Activated CD8-positive, alpha-beta T cell treated with anti-CD3 and anti-CD28 coated beads for 36 hours (primary cell): ENCODE measurements around the gene EIPR1. TPM values are rescaled to one million over a fixed set of nuclear protein-coding genes. Genes with fewer than 3 reads are reported as not detected.

Experiments used
- ATAC-seq: fragments of 200-7000 bp; cut with Tn5 transposase; one replicate; pipeline ENCODE4 v1.10.0; 2021; ENCODE audit warnings: mild to moderate bottlenecking, moderate library complexity
- CTCF ChIA-PET: fragments of 350-600 bp; sonication (Branson Sonifier 250); formaldehyde crosslinking; loops from one replicate; lab custom pipeline; 2021; ENCODE audit warnings: antibody characterized with exemption; lab: Charles Lee
- POLR2A ChIA-PET: fragments of 350-600 bp; sonication (Branson Sonifier 250); formaldehyde crosslinking; loops from one replicate; lab custom pipeline; 2021; ENCODE audit warnings: antibody characterized with exemption; lab: Charles Lee
- DNase-seq: peaks from one replicate; pipeline ENCODE4 v3.0.0-alpha.2; 2020
- H3K27ac Mint-ChIP-seq: one replicate; pipeline ENCODE4 v1.8.0; 2021; ENCODE audit warnings: mild to moderate bottlenecking, mixed read lengths
- H3K27me3 Mint-ChIP-seq: one replicate; pipeline ENCODE4 v1.8.0; 2021; ENCODE audit warnings: mixed read lengths
- H3K36me3 Mint-ChIP-seq: one replicate; pipeline ENCODE4 v1.8.0; 2021; ENCODE audit warnings: low read depth, mixed read lengths
- H3K4me1 Mint-ChIP-seq: one replicate; pipeline ENCODE4 v1.8.0; 2021; ENCODE audit warnings: low read depth, mixed read lengths
- H3K4me3 Mint-ChIP-seq: one replicate; pipeline ENCODE4 v1.8.0; 2021; ENCODE audit warnings: mild to moderate bottlenecking, moderate library complexity, mixed read lengths
- H3K9me3 Mint-ChIP-seq: one replicate; pipeline ENCODE4 v1.8.0; 2021; ENCODE audit warnings: mixed read lengths
- CTCF ChIP-seq: fragments of 200-600 bp; IDR thresholded peaks from one replicate; pipeline ENCODE4 v1.8.0; 2022; ENCODE audit warnings: antibody characterized with exemption, mild to moderate bottlenecking
- intact Hi-C: fragments of 100-400 bp; cut with micrococcal nuclease; formaldehyde crosslinking; loops from one replicate; pipeline ENCODE4 v1.10.0; 2022
- total RNA-seq, 2 experiments: library from RNA; stranded (reverse); gene quantifications; one replicate each; pipeline ENCODE4 v1.2.3, GENCODE V29; 2021

EIPR1 gene
- total RNA-seq, 2 experiments from 2014 or later = 38.4 to 39.1 TPM

GRCh38 chr2:3188405-3188946, 189.1 kb downstream of the EIPR1 start:
- Mint-ChIP-seq H3K27me3 (no peaks in the 10 kb centered on the region), H3K27ac (no peak overlapping the region), H3K9me3 (no peaks in the 10 kb centered on the region), H3K4me3 (no peak overlapping the region), H3K36me3 (peaks cover 15% of the 10 kb centered on the region), H3K4me1 (no peaks in the 10 kb centered on the region)
- no peak for DNase-seq
- ChIA-PET CTCF (interaction anchor here (1.0 kb wide), 1 partner anchor 19 kb away, joined by 3 read pairs; no protein-coding TSS in a partner anchor), POLR2A (no interaction called here)
- intact Hi-C loops = no loop called here
- no peak for ATAC-seq
- no peak for TF ChIP-seq CTCF

DNA sequence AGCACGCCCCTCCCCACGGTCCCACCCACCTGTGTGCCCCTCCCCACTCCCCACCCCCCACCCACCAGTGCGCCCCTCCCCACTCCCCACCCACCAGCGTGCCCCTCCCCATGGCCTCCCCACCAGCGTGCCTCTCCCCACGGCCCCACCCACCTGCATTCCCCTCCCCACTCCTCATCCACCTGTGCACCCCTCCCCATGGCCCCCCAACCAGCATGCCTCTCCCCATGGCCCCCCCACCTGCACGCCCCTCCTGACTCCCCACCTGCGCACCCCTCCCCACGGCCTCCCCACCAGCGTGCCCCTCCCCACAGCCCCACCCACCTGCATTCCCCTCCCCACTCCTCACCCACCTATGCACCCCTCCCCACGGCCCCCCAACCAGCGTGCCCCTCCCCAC, 190.2 kb downstream of the EIPR1 start:
- ChIA-PET POLR2A (interaction anchor here (0.5 kb wide), 1 partner anchor 261 kb away, joined by 6 read pairs; no protein-coding TSS in a partner anchor), CTCF (interaction anchor here (1.0 kb wide), 1 partner anchor 20 kb away, joined by 3 read pairs; no protein-coding TSS in a partner anchor)
- TF ChIP-seq CTCF = no peak
- intact Hi-C loops = no loop called here
- Mint-ChIP-seq H3K27ac (no peak overlapping the region), H3K36me3 (peaks cover 12% of the 10 kb centered on the region), H3K27me3 (no peaks in the 10 kb centered on the region), H3K4me3 (no peak overlapping the region), H3K4me1 (no peaks in the 10 kb centered on the region), H3K9me3 (no peaks in the 10 kb centered on the region)
- DNase-seq = no peak
- no peak for ATAC-seq

DNA sequence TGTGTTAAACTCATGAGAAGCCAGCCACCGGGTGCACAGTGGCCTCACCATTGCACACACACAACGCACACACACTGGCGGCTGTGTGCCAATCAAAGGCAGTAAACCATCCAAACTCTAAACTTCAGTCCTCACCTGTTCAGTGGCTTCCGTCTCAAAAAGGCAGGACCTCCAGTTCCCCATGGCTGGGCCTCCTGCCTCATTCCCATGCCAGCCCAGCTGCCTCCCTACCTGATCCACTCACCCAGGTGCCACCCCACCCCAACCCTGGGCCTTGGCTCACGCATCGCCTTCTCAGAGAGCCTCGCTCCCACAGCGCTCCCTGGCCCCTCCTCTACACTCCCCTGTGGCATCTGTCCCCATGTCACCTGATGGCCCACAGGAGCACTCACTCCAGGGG, 190.9 kb downstream of the EIPR1 start:
- TF ChIP-seq CTCF = no peak
- Mint-ChIP-seq H3K27ac (no peak overlapping the region), H3K4me1 (no peaks in the 10 kb centered on the region), H3K4me3 (no peak overlapping the region), H3K9me3 (no peaks in the 10 kb centered on the region), H3K36me3 (peaks cover 8% of the 10 kb centered on the region), H3K27me3 (no peaks in the 10 kb centered on the region)
- ChIA-PET POLR2A (interaction anchor here (0.5 kb wide), 1 partner anchor 261 kb away, joined by 6 read pairs; no protein-coding TSS in a partner anchor), CTCF (no interaction called here)
- no peak for DNase-seq
- ATAC-seq = no peak
- intact Hi-C loops = no loop called here

- H3K36me3 Mint-ChIP-seq = peaks cover 8% of the 10 kb centered on the region
Observed at GRCh38 chr2:3185910-3186309, 191.7 kb downstream of the EIPR1 start.

More at GRCh38 chr2:3185910-3186309, 191.7 kb downstream of the EIPR1 start:
- intact Hi-C loops = no loop called here
- TF ChIP-seq CTCF = no peak
- Mint-ChIP-seq H3K27ac (no peak overlapping the region), H3K9me3 (no peaks in the 10 kb centered on the region), H3K27me3 (no peaks in the 10 kb centered on the region), H3K4me1 (no peaks in the 10 kb centered on the region), H3K4me3 (no peak overlapping the region)
- CTCF ChIA-PET = interaction anchor here (0.6 kb wide), 1 partner anchor 237 kb away, joined by 3 read pairs; no protein-coding TSS in a partner anchor
- POLR2A ChIA-PET = no interaction called here
- DNase-seq = no peak
- ATAC-seq = no peak
